GM20000 (cell line): ENCODE measurements around the gene MFAP5.

Experiments used
- DNase-seq: peaks from one replicate; pipeline ENCODE4 v3.0.0; 2012; ENCODE audit warnings: low spot score
- CTCF ChIP-seq: IDR thresholded peaks from 2 replicates; pipeline ENCODE4 v1.5.1; 2012; ENCODE audit warnings: mild to moderate bottlenecking, control low read depth; ENCODE audit errors: extremely low read depth, missing control alignments

The MFAP5 gene

DNA sequence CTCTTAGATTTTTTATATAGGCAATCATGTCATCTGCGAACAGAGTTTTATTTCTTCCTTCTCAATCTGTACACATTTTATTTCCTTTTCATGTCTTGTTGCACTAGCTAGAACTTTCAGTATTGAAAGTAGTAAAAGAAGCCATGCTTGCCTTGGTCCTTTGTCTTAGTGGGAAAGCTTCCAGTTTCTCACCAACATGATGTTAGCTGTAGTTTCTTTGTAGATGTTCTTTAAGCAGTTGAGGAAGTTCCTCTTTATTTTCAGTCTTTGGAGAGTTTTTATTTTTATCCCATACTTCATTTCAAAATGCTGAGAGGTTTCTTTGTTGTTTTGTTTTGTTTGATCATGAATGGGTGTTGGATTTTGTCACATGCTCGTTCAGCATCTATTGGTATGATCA lies 22.4 kb upstream of the MFAP5 start:
- no peak for DNase-seq
- no peak for TF ChIP-seq CTCF

DNA sequence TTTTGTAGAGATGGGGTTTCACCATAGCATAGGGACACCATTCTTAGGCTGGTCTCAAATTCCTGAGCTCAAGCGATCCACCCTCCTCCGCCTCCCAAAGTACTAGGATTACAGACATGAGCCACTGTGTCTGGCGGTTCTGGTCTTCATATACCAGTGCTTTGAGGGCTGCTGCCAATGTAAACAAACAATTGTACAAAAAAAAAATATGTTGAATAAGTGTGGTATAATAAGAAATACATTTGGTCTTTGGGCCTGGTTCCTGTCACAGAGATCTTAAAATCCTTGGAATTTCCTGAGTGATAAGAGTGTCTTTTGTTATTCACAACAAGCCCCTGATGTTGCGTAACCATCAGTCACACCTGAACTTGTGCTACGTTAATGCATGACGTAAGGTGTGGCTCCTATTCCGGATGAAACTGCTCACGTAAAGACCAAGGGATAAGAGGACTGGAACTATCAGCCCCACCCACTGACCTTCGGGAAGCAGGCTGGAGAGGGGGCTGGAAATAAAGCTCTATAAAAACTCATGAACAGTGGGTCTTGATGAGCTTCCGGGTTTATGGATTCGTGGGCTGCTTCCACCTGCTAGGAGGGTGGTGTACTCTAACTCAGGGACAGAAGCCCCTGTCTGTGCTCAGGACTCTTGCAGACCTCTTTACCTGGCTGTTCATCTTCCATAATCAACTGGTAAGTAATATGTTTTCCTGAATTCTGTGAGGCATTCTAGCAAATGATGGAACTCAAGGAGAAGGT lies 18.7 kb upstream of the MFAP5 start:
- TF ChIP-seq CTCF, result no peak
- DNase-seq, result no peak

DNA sequence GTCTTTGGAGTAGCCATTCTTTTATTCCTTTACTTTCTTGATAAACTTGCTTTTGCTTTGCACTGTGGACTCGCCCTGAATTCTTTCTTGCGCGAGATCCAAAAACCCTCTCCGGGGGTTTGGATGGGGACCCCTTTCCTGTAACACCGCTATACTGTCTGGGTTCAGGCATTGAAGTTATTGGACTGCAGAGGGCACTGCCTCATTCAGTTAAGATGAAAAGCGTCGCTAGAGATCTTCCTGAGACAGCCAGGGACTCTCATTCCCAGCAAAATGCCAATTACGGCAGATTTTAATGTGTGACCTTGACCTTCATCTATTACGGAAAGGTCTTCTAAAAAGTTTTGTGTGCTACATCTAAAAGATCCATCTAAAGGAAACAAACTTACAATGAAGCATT lies 17.9 kb upstream of the MFAP5 start:
- no peak for TF ChIP-seq CTCF
- DNase-seq, result no peak

GRCh38 chr12:8678661-8679111 lies 16.1 kb upstream of the MFAP5 start:
- no peak for DNase-seq

GRCh38 chr12:8677362-8677761 lies 14.7 kb upstream of the MFAP5 start:
- TF ChIP-seq CTCF, result no peak
- no peak for DNase-seq

More at GRCh38 chr12:8678661-8679111, 16.1 kb upstream of the MFAP5 start:
- no peak for TF ChIP-seq CTCF

DNA sequence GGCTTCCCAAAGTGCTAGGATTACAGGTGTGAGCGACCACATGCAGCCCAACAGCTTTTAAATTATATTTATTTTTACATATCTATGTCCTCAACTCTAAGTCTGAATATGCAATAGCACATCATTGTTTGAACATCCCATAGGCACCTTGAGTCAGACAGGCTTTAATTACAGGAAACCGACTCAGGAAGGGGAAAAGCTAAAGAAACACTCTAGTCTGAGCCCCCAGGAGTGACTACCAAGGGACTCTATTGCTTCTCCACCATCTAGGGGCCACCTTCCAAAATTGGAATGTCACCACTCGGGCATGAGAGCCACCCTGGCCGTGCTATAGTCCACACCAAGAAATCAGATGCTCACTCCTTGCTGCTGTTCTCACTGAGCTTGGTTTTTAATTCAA lies 14.0 kb upstream of the MFAP5 start:
- no peak for TF ChIP-seq CTCF
- no peak for DNase-seq

- no peak for DNase-seq
- no peak for TF ChIP-seq CTCF
Measured at GRCh38 chr12:8675591-8676036, 13.0 kb upstream of the MFAP5 start.
